ENCODE results near the gene CRYGD.
"Not testable (repeated sequence)": the region's sequence is repeated elsewhere in the genome, so short reads cannot be mapped to it uniquely, and the experiment has no call there.

The CRYGD gene

DNA sequence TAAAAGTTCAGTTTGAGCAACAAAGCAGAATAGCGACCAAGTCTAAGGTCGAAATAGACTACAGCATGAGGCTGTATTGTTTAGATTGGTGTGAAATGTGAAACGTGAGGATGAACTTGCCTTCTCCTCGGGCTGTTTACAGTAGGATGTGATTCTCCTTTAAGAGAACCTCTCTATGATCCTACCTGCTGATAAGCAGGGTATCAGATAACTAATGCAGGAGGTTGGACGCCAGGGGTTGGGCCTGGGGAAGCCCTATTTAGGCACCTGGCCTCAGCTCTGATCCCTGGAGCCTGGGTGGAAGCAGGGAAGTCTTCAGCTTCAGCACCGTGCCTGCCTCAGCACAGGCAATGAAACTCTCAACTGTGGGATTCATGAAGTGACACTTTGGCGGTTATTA lies 11.4 kb downstream of the CRYGD start:
- TF ChIP-seq, protein P1, sequence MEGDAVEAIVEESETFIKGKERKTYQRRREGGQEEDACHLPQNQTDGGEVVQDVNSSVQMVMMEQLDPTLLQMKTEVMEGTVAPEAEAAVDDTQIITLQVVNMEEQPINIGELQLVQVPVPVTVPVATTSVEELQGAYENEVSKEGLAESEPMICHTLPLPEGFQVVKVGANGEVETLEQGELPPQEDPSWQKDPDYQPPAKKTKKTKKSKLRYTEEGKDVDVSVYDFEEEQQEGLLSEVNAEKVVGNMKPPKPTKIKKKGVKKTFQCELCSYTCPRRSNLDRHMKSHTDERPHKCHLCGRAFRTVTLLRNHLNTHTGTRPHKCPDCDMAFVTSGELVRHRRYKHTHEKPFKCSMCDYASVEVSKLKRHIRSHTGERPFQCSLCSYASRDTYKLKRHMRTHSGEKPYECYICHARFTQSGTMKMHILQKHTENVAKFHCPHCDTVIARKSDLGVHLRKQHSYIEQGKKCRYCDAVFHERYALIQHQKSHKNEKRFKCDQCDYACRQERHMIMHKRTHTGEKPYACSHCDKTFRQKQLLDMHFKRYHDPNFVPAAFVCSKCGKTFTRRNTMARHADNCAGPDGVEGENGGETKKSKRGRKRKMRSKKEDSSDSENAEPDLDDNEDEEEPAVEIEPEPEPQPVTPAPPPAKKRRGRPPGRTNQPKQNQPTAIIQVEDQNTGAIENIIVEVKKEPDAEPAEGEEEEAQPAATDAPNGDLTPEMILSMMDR (conservative IDR thresholded peaks at IDR 0.05; ENCODE audit: low read depth, low read length): no peak
- H3K4me3 ChIP-seq (ENCODE audit: low read length): no peak overlapping the region
- DNase-seq (ENCODE audit: low read depth): no peak

DNA sequence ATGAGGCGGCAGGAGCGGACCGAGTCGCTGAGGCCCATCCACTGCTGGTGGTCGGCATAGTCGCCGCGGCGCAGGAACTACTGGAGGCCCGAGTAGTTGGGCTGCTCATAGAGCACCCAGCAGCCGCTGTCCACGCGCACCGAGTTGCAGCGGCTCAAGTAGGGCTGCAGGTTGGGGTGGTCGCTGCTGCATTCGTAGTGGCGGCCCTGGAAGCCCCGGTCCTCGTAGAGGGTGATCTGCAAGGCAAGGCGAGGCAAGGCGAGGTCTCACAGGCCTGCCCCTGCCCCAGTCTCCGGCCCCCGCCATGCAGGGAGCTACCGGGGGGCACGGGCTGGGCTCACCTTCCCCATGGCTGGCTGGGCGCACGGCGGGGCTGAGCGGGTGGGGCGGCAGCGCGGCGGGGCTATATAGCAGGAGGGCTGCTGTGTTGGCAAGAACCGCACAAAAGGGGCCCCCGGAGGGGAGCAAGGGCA lies 12.0 kb downstream of the CRYGD start:
- not testable (repeated sequence) for H3K4me3 ChIP-seq (ENCODE audit: low read length); DNase-seq (ENCODE audit: low read depth)

DNA sequence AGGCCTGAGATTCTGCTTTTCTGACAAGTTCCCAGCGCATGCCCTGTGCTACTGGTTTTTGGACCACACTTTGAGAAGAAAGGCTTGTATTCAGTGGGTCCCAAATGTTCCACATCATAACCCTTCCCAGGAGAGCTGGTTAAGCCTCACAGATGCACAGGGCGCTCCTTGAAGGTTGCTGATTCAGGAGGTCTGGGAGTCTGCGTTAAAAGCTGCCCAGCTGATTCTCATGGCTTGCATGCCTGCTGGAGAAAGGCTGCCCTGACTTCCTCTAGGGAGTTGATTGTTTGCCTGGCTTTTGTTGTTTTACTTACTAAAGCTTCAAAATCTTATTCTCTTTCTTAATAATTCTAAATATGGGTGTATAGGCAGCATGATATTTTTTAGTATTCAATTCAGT lies 20.7 kb downstream of the CRYGD start:
- H3K4me3 ChIP-seq (ENCODE audit: low read length): no peak overlapping the region
- no peak for DNase-seq (ENCODE audit: low read depth)
- TF ChIP-seq, protein P1 (conservative IDR thresholded peaks at IDR 0.05; ENCODE audit: low read depth, low read length): no peak

DNA sequence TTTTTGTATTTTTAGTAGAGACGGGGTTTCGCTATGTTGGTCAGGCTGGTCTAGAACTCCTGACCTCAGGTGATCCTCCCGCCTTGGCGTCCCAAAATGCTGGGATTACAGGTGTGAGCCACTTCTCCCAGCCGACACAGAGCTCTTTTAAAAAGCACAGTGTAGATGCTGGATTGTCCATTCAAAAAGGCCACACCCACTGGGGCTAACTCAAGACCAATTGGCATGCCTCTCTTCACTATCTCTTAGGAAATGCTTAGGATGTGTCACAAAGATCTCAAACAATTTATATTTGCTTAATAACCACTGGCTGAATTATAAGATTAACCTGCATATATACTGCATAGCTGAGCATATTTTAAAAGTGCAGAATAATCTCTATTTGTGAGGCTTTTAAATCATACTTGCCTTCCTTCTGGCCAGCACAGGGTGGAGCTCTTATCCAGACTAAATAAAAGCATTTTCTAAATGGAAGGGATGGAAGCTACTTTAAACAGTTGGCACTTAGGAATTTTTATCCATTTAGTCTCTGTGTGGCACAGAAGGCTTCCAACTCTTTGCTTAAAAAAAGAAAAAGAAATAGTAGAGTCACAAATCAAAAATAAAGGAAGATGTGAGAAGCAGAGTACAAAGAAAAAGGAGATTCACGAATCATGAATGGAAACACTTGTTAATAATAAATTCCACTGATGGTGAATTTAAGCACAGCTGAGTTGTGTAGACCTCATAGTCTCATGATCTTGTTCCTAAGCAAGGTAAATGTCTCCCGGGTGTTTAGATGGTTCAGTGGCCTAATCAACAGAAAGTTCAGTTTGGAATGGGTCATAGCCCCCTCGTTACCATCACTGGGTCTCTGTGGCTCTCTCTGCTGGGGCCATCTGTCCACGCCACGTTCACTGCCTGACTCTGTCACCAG lies 22.4 kb downstream of the CRYGD start:
- TF ChIP-seq, protein P1 (conservative IDR thresholded peaks at IDR 0.05; ENCODE audit: low read depth, low read length): peak; percentile 61
- H3K4me3 ChIP-seq (ENCODE audit: low read length): no peak overlapping the region
- DNase-seq (ENCODE audit: low read depth): no peak

DNA sequence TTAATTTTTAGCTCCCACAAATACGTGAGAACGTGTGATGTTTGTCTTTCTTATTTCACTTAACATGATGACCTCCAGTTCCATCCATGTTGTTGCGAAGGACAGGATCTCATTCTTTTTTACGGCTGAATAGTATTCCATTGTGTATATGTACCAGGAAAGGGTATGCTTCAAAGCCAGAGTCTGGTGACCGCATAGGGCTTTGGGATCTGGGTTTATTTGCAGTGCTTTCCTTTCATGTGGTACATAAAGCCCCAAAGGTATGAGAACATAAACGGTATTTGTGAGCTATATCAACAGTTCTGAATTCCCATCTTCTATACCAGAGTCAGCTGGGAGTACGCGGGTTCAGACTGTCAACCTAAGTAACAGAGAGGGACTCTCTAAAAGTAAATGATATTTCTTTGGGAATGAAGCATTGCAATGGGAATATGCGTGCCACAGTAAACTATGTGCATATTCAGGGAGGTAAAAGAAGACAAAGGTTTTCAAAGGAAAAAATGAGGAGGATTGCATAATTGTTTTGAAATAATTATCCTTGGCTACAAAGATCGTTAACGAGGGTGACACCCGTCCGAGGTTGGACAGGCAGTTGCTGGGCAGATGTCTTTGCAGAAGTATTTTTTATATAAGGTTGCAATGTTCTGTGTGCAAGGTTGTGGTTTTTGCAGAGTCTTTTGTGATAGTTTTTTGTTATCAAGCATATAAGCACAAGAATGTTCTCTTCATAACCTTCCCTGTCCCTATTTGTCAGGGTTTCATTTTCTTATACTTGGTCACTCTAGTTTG lies 24.4 kb downstream of the CRYGD start:
- no peak overlapping the region for H3K4me3 ChIP-seq (ENCODE audit: low read length)
- DNase-seq (ENCODE audit: low read depth): no peak
- TF ChIP-seq, protein P1 (conservative IDR thresholded peaks at IDR 0.05; ENCODE audit: low read depth, low read length): no peak

DNA sequence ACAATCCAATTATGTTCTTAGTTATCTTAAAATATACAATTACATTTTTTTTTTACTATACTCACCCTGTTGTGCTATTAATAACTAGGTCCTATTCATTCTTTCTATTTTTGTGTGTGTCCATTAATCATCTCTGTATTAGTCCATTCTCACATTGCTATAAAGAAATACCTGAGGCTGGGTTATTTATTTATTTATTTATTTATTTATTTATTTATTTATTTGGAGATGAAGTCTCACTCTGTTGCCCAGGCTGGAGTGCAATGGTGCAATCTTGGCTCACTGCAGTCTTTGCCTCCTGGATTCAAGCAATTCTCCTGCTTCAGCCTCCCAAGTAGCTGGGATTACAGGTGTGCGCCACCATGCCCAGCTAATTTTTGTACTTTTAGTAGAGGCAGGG lies 25.6 kb downstream of the CRYGD start:
- H3K4me3 ChIP-seq (ENCODE audit: low read length); DNase-seq (ENCODE audit: low read depth): not testable (repeated sequence)

DNA sequence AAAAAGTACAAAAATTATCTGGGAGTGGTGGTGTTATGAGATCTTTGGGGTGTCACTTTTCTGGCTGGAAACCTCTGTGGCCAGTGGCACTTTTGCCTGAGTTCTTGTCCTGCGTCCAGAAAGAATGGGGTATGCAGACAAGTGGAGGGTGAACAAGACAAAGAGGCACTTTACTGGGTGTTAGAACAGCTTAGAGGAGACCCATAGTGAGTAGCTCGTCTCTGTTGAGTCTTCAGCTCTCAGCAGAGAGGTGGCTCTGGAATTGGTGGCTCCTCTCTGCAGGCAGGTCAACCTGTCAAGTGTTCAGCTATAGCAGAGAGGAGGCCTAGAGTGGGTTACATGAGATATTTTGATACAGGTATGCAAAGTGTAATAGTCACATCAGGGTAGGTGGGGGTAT lies 26.1 kb downstream of the CRYGD start:
- no peak overlapping the region for H3K4me3 ChIP-seq (ENCODE audit: low read length)

More for the DNA sequence above, 26.1 kb downstream of the CRYGD start:
- TF ChIP-seq, protein P1 (conservative IDR thresholded peaks at IDR 0.05; ENCODE audit: low read depth, low read length): no peak
- DNase-seq (ENCODE audit: low read depth): no peak

Measured in retinal pigment epithelial cell (primary cell).